Gastroesophageal sphincter (tissue), 3 donors: ENCODE results near the gene HOXA4.

Source experiments
- CTCF ChIP-seq, 4 experiments: fragments of 200-600 bp in 2 of 4; fragments of 450-650 bp in 2 of 4; sonication (generic) in 1 of 4; IDR thresholded peaks; one replicate each; pipeline ENCODE4 v1.5.1; 2017 to 2019; ENCODE audit warnings: antibody characterized with exemption in 4 of 4, mild to moderate bottlenecking in 2 of 4, moderate library complexity in 2 of 4
- POLR2A ChIP-seq, 2 donors: fragments of 450-650 bp; IDR thresholded peaks; one replicate each; pipeline ENCODE4 v1.6.1; 2017; ENCODE audit warnings: antibody characterized with exemption in 2 of 2, mild to moderate bottlenecking in 2 of 2, moderate library complexity in 1 of 2

DNA sequence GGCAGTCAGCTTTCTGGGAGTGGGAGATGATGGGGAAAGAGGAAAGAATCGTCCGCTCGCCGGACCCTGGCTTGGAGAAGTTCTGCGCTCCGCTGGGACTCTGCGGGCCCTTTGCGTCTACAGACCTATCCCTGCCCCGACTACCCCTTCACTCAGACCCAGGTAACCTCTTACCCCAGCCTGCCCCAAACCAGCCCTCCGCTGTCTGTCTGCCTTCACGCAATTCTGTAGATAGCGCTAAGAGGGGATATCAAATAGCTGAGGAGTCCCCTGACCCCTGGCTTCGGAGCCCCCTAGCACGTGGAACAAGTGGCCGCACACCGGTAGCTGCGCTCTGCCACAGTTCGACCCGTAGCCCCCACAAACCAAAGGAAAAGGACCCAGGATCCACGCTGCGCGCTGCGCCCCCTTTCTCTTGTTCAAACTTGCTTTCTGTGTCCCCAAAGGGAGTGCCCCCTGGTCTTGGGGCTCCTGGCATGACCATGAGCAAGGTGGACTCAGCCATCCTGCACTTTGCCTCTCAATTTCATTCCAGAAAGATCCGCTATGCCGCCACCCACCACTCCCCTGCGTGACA, 7.0 kb downstream of the HOXA4 start:
- no peak for TF ChIP-seq CTCF (IDR thresholded peaks at IDR 0.05)
- TF ChIP-seq POLR2A (IDR thresholded peaks at IDR 0.05): no peak
